ENCODE data around the gene TEAD1.

TEAD1 gene

GRCh38 chr11:12666915-12667314 lies 7.3 kb upstream of the TEAD1 start:
- DNase-seq (ENCODE audit: low read depth in 2 of 2): no peak

DNA sequence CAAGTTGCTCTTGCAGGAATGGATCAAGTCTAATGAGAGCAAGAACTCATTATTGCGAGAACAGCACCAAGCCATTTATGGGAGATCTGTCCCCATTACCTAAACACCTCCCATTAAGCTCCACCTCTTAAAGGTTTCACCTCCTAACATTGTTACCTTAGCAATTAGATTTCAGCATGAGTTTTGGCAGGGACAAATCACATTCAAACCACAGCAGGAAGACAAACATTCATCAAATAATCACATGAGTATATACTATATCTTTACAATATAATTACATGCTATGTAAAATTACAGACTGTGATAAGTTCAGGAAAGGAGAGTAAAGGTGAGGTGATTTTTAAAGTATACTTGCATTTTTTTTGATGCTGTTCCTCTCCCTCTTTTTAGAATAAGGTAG lies 6.6 kb upstream of the TEAD1 start:
- DNase-seq (ENCODE audit: low read depth in 2 of 2): no peak

GRCh38 chr11:12668166-12668565 lies 6.1 kb upstream of the TEAD1 start:
- DNase-seq (ENCODE audit: low read depth in 2 of 2): no peak

DNA sequence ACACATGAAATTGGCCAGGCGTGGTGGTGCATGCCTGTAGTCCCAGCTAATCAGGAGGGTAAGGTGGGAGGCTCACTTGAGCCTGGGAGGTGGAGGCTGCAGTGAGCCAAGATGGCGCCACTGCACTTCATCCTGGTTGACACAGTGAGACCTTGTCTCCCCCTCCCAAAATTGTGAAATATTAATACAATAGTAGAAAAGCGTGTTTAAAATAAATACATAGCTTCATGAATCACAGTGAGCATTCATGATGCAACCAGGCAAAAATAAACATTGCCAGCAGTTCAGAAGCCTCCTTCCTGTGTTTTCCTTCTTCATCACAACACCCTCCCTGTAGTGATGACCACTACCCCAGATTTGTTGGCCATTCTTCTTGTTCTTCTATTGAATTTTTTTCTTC lies 4.3 kb upstream of the TEAD1 start:
- no peak for DNase-seq (ENCODE audit: low read depth in 2 of 2)

DNA sequence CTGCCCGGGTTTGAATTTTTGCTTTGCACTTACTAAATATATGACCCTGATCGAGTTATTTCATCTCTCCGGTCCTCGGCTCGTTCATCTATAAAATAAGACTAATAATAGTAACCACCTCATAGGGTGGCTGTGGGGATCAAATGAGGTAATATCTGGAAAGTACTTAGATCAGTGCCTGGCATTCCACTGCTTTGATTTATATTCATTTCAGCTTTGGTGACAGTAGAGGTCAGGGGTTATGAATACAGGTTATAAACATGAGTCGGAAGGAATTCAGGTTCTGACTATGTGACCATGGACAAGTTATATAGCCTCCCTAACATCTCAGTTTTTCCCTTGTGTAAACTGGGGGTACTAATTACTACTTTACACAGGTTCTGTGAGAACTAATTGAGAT lies 2.9 kb upstream of the TEAD1 start:
- DNase-seq (ENCODE audit: low read depth in 2 of 2): no peak

DNA sequence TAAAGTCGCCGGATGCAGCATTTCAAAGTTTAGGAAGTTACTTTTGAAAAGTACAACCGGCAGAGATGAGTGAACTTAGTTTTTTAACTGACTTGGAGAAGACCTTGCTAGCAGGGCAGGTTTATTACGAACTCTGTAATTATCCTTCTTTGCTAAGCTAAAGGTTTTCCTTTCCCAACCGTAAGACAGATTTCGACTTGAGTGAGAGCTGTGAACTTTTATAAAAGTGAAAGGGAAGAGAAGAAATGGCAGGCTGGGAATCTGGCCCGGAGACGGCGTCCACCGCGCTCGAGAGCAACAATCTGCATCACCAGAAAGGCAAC lies 659 bp upstream of the TEAD1 start:
- DNase-seq (ENCODE audit: low read depth in 2 of 2): no peak

DNA sequence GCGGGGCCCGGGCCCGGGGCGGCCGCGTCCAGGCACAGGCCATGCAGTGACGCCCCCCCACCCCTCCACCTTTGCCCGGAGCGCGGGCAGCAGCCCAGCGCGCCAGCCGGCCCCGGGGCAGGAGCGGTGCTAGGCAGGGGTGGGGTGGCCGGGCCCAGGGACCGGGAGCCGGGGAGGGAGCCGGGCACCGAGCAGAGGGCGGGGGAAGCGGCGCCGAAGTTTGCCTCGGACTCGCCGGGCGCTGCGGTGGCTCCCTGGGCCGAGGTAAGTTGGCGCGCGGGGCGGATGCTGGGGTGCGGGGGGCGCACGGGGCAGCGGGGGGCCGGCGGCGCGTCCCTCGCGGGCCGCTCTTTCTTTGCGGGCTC lies 332 bp downstream of the TEAD1 start:
- no peak for DNase-seq (ENCODE audit: low read depth in 2 of 2)

DNA sequence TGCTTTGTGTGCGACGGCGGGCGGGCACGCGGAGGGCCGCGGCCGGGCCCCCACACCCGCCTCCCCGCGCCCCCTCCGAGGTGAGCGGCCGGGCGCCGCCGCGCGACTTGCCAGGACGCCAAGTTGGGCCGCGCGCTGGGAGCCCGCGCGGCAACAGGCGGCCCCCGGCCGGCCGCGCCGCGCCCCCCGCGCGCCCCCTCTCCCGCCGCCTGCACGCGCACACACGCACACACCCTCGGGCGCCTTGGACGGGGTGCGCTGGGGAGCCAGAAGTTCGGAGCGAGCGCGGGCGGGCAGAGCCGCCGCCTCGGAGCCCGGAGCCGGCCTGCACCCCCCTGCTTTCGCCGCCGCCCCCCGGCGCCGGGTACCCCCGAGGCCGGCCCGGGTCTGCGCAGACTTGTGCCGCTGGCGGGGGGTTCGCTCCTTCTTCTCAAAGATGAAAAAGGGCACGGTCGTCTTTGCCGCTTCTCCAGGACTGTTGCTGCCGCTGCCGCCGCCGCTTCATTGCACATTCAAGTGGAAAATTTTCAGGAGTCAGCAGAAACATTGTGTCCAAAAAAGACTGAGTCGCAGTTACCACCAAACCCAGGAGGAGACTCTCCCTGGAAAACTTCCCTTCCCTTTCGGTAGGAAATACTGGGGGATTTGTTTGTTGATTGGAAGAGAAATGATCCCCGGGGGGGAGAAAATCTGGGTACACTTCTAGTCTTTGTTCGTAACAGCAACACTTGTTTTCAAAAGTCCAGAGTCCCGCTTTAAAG lies 895 bp downstream of the TEAD1 start:
- no peak for DNase-seq (ENCODE audit: low read depth in 2 of 2)

GRCh38 chr11:12675951-12676711 lies 1.9 kb downstream of the TEAD1 start:
- no peak for DNase-seq (ENCODE audit: low read depth in 2 of 2)

GRCh38 chr11:12677131-12677530 lies 2.9 kb downstream of the TEAD1 start:
- DNase-seq (ENCODE audit: low read depth in 2 of 2): no peak

GRCh38 chr11:12678092-12678491 lies 3.9 kb downstream of the TEAD1 start:
- DNase-seq (ENCODE audit: low read depth in 2 of 2): no peak

GRCh38 chr11:12678991-12679390 lies 4.8 kb downstream of the TEAD1 start:
- no peak for DNase-seq (ENCODE audit: low read depth in 2 of 2)

GRCh38 chr11:12679471-12679870 lies 5.2 kb downstream of the TEAD1 start:
- no peak for DNase-seq (ENCODE audit: low read depth in 2 of 2)

- no peak for DNase-seq (ENCODE audit: low read depth in 2 of 2)
These were observed 6.2 kb downstream of the TEAD1 start for GRCh38 chr11:12680246-12680939.

- DNase-seq (ENCODE audit: low read depth in 2 of 2): no peak
These were observed 6.7 kb downstream of the TEAD1 start for GRCh38 chr11:12680940-12681258.

DNA sequence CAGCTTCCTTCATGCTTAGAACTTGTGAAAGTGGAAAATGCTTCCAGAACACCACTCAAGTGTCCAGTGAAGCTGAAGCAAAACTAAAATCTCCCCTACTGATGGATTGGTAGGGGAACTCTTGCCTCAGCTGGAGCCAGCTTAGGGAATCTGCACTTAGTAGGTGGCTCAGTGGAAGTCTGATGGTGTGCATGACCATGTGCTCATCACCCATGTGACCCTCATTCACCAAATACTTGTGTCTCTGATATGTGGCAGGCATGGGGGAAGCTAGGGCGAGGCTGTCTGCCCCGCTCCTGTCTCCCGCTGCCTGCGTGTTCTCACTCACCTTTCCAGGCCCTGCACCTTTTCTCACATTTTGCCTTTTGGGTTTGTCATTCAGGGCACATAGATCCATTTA lies 7.2 kb downstream of the TEAD1 start:
- DNase-seq (ENCODE audit: low read depth in 2 of 2): no peak

GRCh38 chr11:12682288-12682687 lies 8.1 kb downstream of the TEAD1 start:
- DNase-seq (ENCODE audit: low read depth in 2 of 2): no peak

- DNase-seq (ENCODE audit: low read depth in 2 of 2): no peak
These were observed 8.7 kb downstream of the TEAD1 start for GRCh38 chr11:12682737-12683500.

DNA sequence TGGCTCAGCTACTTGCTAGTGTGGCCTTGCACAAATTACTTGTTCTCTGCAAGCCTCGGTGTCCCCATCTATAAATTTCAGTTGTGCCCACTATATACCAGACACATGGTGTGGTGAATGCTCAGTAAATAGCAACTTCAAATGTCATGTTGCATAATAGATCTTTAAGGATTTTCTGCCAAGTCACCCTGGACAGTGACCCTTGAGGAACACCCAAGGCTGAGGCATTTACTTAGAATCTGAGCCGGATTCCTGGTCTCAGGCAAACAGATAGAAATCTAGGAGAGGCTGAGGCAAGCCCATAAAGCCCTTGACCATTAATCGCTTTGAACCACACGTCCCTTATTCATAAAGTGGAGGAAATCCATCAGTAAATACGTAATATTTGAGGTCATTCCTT lies 9.7 kb downstream of the TEAD1 start:
- DNase-seq (ENCODE audit: low read depth in 2 of 2): no peak

- DNase-seq (ENCODE audit: low read depth in 2 of 2): no peak
These were observed 10.1 kb downstream of the TEAD1 start for GRCh38 chr11:12684315-12684714.

GRCh38 chr11:12684816-12685215 lies 10.6 kb downstream of the TEAD1 start:
- DNase-seq (ENCODE audit: low read depth in 2 of 2): no peak

- no peak for DNase-seq (ENCODE audit: low read depth in 2 of 2)
These were observed 11.0 kb downstream of the TEAD1 start for GRCh38 chr11:12685229-12685628.
